ENCODE results near the gene IP6K2.

DNA sequence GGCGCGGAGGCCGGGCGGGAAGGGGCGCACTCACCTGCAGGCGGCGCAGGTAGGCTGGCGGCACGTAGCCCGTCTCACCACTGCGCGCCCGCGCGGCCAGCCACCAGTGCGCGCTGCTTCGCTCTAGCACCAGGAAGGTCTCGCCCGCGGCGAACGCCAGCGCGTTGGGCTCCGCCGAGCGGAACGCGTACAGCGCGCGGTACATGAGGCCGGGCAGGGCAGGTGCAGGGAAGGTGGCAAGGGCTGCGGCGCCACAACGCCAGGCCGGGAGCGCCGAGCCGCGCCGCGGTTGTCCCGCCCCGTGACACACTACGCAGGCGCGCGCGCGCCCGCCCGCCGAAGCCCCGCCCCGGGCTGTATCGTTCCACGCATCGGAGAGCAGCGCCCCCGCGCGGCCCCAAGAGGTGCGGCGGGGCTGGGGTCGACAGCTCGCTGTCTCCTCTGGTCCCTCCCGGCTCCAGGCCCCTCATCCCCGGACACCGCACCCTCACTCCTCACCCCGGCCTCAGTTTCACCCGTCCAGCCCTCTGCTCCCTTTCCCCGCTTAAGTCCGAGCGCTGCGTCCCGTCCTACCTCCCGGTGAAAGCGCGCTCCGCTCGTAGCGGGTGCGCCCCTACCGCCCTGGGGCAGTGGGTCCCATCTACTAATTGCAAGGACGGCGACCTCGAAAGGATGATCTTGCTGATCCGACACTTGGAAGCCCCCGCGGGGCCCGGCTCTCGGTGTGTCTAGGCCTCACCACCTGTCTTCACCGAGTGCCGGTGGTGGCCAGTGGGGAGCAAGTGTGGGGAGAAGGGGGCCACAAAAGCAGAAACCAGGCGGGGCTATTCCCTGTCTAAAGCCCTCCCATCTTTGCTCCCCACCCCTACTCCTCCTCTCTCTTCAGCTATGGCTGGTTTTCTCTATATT lies 31.2 kb downstream of the IP6K2 start, which contains the start of gene NCKIPSD:
- TF ChIP-seq EZH2 (IDR thresholded peaks at IDR 0.05; ENCODE audit: insufficient read depth, poor library complexity, severe bottlenecking) (no peak), EZH2phosphoT487 (IDR thresholded peaks at IDR 0.05; ENCODE audit: insufficient read depth, low read depth) (no peak)
